ENCODE data around the gene GRIPAP1.
A peak's percentile ranks its signal among the peaks of the same experiment; 100 is the strongest.

The GRIPAP1 gene

GRCh38 chrX:48956728-48957414 is 45.2 kb downstream of the GRIPAP1 start:
- no peak for TF ChIP-seq CTCF (IDR thresholded peaks at IDR 0.05; ENCODE audit: control insufficient read depth, insufficient read depth, low read depth, low read length, missing control alignments)
- H3K4me3 ChIP-seq (ENCODE audit: control insufficient read depth, low read depth, low read length), result peak overlapping the region; percentile 68
- no peak for DNase-seq (ENCODE audit: low read depth)

- DNase-seq (ENCODE audit: low read depth), result no peak
- TF ChIP-seq CTCF (IDR thresholded peaks at IDR 0.05; ENCODE audit: control insufficient read depth, insufficient read depth, low read depth, low read length, missing control alignments), result no peak
- no peak overlapping the region for H3K4me3 ChIP-seq (ENCODE audit: control insufficient read depth, low read depth, low read length)
Measured at GRCh38 chrX:48948589-48948988, 53.5 kb downstream of the GRIPAP1 start.

- DNase-seq (ENCODE audit: low read depth), result no peak
- TF ChIP-seq CTCF (IDR thresholded peaks at IDR 0.05; ENCODE audit: control insufficient read depth, insufficient read depth, low read depth, low read length, missing control alignments), result peak; percentile 94
- H3K4me3 ChIP-seq (ENCODE audit: control insufficient read depth, low read depth, low read length), result no peak overlapping the region
Measured at GRCh38 chrX:48945517-48946348, 56.3 kb downstream of the GRIPAP1 start.

GRCh38 chrX:48942895-48943294 is 59.2 kb downstream of the GRIPAP1 start:
- no peak for DNase-seq (ENCODE audit: low read depth)
- no peak overlapping the region for H3K4me3 ChIP-seq (ENCODE audit: control insufficient read depth, low read depth, low read length)
- TF ChIP-seq CTCF (IDR thresholded peaks at IDR 0.05; ENCODE audit: control insufficient read depth, insufficient read depth, low read depth, low read length, missing control alignments), result no peak

GRCh38 chrX:48940404-48940955 is 61.6 kb downstream of the GRIPAP1 start:
- TF ChIP-seq CTCF (IDR thresholded peaks at IDR 0.05; ENCODE audit: control insufficient read depth, insufficient read depth, low read depth, low read length, missing control alignments), result no peak
- no peak overlapping the region for H3K4me3 ChIP-seq (ENCODE audit: control insufficient read depth, low read depth, low read length)
- no peak for DNase-seq (ENCODE audit: low read depth)

GRCh38 chrX:48939524-48940228 is 62.4 kb downstream of the GRIPAP1 start:
- no peak for TF ChIP-seq CTCF (IDR thresholded peaks at IDR 0.05; ENCODE audit: control insufficient read depth, insufficient read depth, low read depth, low read length, missing control alignments)
- no peak overlapping the region for H3K4me3 ChIP-seq (ENCODE audit: control insufficient read depth, low read depth, low read length)
- no peak for DNase-seq (ENCODE audit: low read depth)

Measured in AG09309 (cell line).